GM23338 (cell line): ENCODE results near the gene DPYSL3.

Experiments
- CTCF ChIP-seq, 2 experiments: fragments of 200-600 bp in 1 of 2; sonication (generic) in 1 of 2; conservative IDR thresholded peaks; 2 replicates each; pipeline versions ENCODE4 v1.5.1 to v1.6.1; 2016 to 2017; ENCODE audit warnings: antibody characterized with exemption in 2 of 2, low read depth in 2 of 2, mild to moderate bottlenecking in 2 of 2, moderate library complexity in 1 of 2
- EZH2 ChIP-seq: fragments of 200-600 bp; sonication (generic); IDR thresholded peaks from one replicate; pipeline ENCODE4 v1.8.0; 2017; ENCODE audit warnings: antibody characterized with exemption, mild to moderate bottlenecking, low read depth; ENCODE audit not compliant: unreplicated experiment
- TF ChIP-seq, protein P1 (sequence below): IDR thresholded peaks from one replicate; pipeline ENCODE4 v1.6.1; 2018; ENCODE audit warnings: antibody characterized with exemption; ENCODE audit not compliant: unreplicated experiment

DNA sequence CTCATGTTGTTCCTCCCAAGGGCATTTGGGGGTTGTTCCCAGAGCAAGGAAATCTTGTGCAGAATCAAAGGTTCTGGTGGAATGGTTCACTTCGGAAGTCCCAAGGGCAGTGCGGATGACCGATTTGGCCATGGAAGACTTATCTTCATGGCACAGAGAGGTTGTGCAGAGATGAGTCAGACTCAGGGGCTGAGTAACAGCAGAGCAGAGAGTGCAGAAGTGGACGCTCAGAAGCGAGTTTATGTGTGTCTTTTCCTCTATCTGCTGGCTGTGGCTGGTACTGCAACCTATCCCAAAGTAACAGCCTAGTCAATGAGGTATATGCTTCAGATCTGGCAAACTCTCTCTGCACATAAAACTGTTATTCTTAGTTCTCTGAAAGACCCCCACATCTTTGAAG is 118.1 kb downstream of the DPYSL3 start:
- TF ChIP-seq CTCF (conservative IDR thresholded peaks at IDR 0.05; ENCODE audit: low read depth in 2 of 2), result peak; percentile 45 to 60
- TF ChIP-seq EZH2, result no peak
- TF ChIP-seq, protein P1, sequence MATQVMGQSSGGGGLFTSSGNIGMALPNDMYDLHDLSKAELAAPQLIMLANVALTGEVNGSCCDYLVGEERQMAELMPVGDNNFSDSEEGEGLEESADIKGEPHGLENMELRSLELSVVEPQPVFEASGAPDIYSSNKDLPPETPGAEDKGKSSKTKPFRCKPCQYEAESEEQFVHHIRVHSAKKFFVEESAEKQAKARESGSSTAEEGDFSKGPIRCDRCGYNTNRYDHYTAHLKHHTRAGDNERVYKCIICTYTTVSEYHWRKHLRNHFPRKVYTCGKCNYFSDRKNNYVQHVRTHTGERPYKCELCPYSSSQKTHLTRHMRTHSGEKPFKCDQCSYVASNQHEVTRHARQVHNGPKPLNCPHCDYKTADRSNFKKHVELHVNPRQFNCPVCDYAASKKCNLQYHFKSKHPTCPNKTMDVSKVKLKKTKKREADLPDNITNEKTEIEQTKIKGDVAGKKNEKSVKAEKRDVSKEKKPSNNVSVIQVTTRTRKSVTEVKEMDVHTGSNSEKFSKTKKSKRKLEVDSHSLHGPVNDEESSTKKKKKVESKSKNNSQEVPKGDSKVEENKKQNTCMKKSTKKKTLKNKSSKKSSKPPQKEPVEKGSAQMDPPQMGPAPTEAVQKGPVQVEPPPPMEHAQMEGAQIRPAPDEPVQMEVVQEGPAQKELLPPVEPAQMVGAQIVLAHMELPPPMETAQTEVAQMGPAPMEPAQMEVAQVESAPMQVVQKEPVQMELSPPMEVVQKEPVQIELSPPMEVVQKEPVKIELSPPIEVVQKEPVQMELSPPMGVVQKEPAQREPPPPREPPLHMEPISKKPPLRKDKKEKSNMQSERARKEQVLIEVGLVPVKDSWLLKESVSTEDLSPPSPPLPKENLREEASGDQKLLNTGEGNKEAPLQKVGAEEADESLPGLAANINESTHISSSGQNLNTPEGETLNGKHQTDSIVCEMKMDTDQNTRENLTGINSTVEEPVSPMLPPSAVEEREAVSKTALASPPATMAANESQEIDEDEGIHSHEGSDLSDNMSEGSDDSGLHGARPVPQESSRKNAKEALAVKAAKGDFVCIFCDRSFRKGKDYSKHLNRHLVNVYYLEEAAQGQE, result no peak
